Right atrium auricular region (tissue), 2 donors: ENCODE measurements around the gene OOSP4A. TPM values are rescaled to one million over a fixed set of nuclear protein-coding genes. Genes with fewer than 3 reads are reported as not detected.

Experiments
- DNase-seq: peaks from one replicate; pipeline ENCODE4 v3.0.0-alpha.2; 2019; ENCODE audit warnings: low spot score
- H3K27ac ChIP-seq, 2 donors: fragments of 200-600 bp; sonication (generic); 1 replicate in 1 of 2; 2 replicates in 1 of 2; pipeline ENCODE4 v1.5.1; 2016 to 2019
- H3K27me3 ChIP-seq, 2 donors: fragments of 200-600 bp; sonication (generic); one replicate each; pipeline versions ENCODE4 v1.5.1 to v1.6.0; 2017 to 2019
- H3K36me3 ChIP-seq: fragments of 200-600 bp; sonication (generic); one replicate; pipeline ENCODE4 v1.5.1; 2016
- H3K4me1 ChIP-seq, 2 donors: fragments of 200-600 bp; sonication (generic); one replicate each; pipeline versions ENCODE4 v1.5.1 to v1.6.0; 2017 to 2019
- H3K4me3 ChIP-seq, 2 donors: fragments of 200-600 bp; sonication (generic); 1 replicate in 1 of 2; 2 replicates in 1 of 2; pipeline ENCODE4 v1.5.1; 2017 to 2019; ENCODE audit warnings: mild to moderate bottlenecking in 1 of 2, moderate library complexity in 1 of 2
- H3K9me3 ChIP-seq, 2 donors: fragments of 200-600 bp; sonication (generic); one replicate each; pipeline ENCODE4 v1.5.1; 2019
- CTCF ChIP-seq, 2 donors: fragments of 200-600 bp; sonication (generic); IDR thresholded peaks; one replicate each; pipeline ENCODE4 v1.5.1; 2019; ENCODE audit warnings: antibody characterized with exemption in 2 of 2
- total RNA-seq, 2 donors: library from RNA; depleted of rRNA; stranded (reverse); fragments of >200 nt; gene quantifications; one replicate each; pipeline ENCODE4 v1.1.0, GENCODE V29; 2016

OOSP4A gene
- total RNA-seq, 2 donors from 2014 or later, result not detected

- no peak overlapping the region for H3K4me3 ChIP-seq
- no peaks in the 10 kb centered on the region for H3K4me1 ChIP-seq
Measured at GRCh38 chr11:59938718-59939117, 25.1 kb upstream of the OOSP4A start.

GRCh38 chr11:59939482-59939881 is 24.4 kb upstream of the OOSP4A start:
- no peaks in the 10 kb centered on the region for H3K36me3 ChIP-seq
- no peaks in the 10 kb centered on the region for H3K9me3 ChIP-seq
- no peak overlapping the region for H3K4me3 ChIP-seq
- H3K27me3 ChIP-seq, result no peaks in the 10 kb centered on the region
- no peak for TF ChIP-seq CTCF (IDR thresholded peaks at IDR 0.05)
- DNase-seq, result no peak
- H3K27ac ChIP-seq, result no peak overlapping the region
- H3K4me1 ChIP-seq, result no peaks in the 10 kb centered on the region

More at GRCh38 chr11:59938718-59939117, 25.1 kb upstream of the OOSP4A start:
- Histone ChIP-seq H3K27ac (no peak overlapping the region), H3K9me3 (no peaks in the 10 kb centered on the region), H3K27me3 (no peaks in the 10 kb centered on the region), H3K36me3 (no peaks in the 10 kb centered on the region)
- DNase-seq, result no peak
- no peak for TF ChIP-seq CTCF (IDR thresholded peaks at IDR 0.05)

GRCh38 chr11:59941091-59941490 is 22.7 kb upstream of the OOSP4A start:
- Histone ChIP-seq H3K27me3 (no peaks in the 10 kb centered on the region), H3K4me1 (no peaks in the 10 kb centered on the region), H3K36me3 (no peaks in the 10 kb centered on the region), H3K4me3 (no peak overlapping the region), H3K9me3 (no peaks in the 10 kb centered on the region), H3K27ac (no peak overlapping the region)
- no peak for TF ChIP-seq CTCF (IDR thresholded peaks at IDR 0.05)
- DNase-seq, result no peak

GRCh38 chr11:59943997-59944714 is 19.7 kb upstream of the OOSP4A start:
- TF ChIP-seq CTCF (IDR thresholded peaks at IDR 0.05), result no peak
- Histone ChIP-seq H3K27ac (no peak overlapping the region), H3K4me3 (no peak overlapping the region), H3K36me3 (no peaks in the 10 kb centered on the region), H3K9me3 (no peaks in the 10 kb centered on the region), H3K27me3 (no peaks in the 10 kb centered on the region), H3K4me1 (no peaks in the 10 kb centered on the region)
- DNase-seq, result no peak

GRCh38 chr11:59944720-59945119 is 19.1 kb upstream of the OOSP4A start:
- H3K27ac ChIP-seq, result no peak overlapping the region
- DNase-seq, result no peak

More at GRCh38 chr11:59944720-59945119, 19.1 kb upstream of the OOSP4A start:
- Histone ChIP-seq H3K9me3 (no peaks in the 10 kb centered on the region), H3K27me3 (no peaks in the 10 kb centered on the region), H3K4me3 (no peak overlapping the region), H3K4me1 (no peaks in the 10 kb centered on the region), H3K36me3 (no peaks in the 10 kb centered on the region)
- no peak for TF ChIP-seq CTCF (IDR thresholded peaks at IDR 0.05)
